Activated B cell treated with CpG ODN at 0.5 μM for 24 hours (primary cell): ENCODE measurements around the gene RORC. TPM values are rescaled to one million over a fixed set of nuclear protein-coding genes. Genes with fewer than 3 reads are reported as not detected.

Experiments
- ATAC-seq: fragments of 200-7000 bp; cut with Tn5 transposase; one replicate; pipeline ENCODE4 v1.10.0; 2021; ENCODE audit warnings: low read depth, mild to moderate bottlenecking, moderate library complexity
- CTCF ChIA-PET: fragments of 350-600 bp; sonication (Branson Sonifier 250); formaldehyde crosslinking; loops from one replicate; lab custom pipeline; 2021; ENCODE audit warnings: antibody characterized with exemption; lab: Charles Lee
- POLR2A ChIA-PET: fragments of 350-600 bp; sonication (Branson Sonifier 250); formaldehyde crosslinking; loops from one replicate; lab custom pipeline; 2021; ENCODE audit warnings: antibody characterized with exemption; lab: Charles Lee
- DNase-seq: peaks from one replicate; pipeline ENCODE4 v3.0.0; 2022
- H3K27ac Mint-ChIP-seq: one replicate; pipeline ENCODE4 v1.8.0; 2020; ENCODE audit warnings: mixed read lengths
- H3K27me3 Mint-ChIP-seq: one replicate; pipeline ENCODE4 v1.8.0; 2021; ENCODE audit warnings: mixed read lengths
- H3K36me3 Mint-ChIP-seq: one replicate; pipeline ENCODE4 v1.8.0; 2021; ENCODE audit warnings: low read depth, mixed read lengths
- H3K4me1 Mint-ChIP-seq: one replicate; pipeline ENCODE4 v1.8.0; 2021; ENCODE audit warnings: mixed read lengths
- H3K4me3 Mint-ChIP-seq: one replicate; pipeline ENCODE4 v1.8.0; 2020; ENCODE audit warnings: mild to moderate bottlenecking, mixed read lengths
- H3K9me3 Mint-ChIP-seq: one replicate; pipeline ENCODE4 v1.8.0; 2020; ENCODE audit warnings: mixed read lengths
- intact Hi-C: fragments of 100-400 bp; cut with micrococcal nuclease; formaldehyde crosslinking; loops from one replicate; pipeline ENCODE4 v1.15.1; 2024
- total RNA-seq: library from RNA; stranded (reverse); gene quantifications from 2 replicates; pipeline ENCODE4 v1.2.3, GENCODE V29; 2022
- TF ChIP-seq, protein P1 (sequence below): fragments of 200-600 bp; IDR thresholded peaks from one replicate; pipeline ENCODE4 v1.8.0; 2022; ENCODE audit warnings: antibody characterized with exemption, mild to moderate bottlenecking

Gene RORC
- total RNA-seq, 1 donor from 2014 or later, result 0.09 TPM

DNA sequence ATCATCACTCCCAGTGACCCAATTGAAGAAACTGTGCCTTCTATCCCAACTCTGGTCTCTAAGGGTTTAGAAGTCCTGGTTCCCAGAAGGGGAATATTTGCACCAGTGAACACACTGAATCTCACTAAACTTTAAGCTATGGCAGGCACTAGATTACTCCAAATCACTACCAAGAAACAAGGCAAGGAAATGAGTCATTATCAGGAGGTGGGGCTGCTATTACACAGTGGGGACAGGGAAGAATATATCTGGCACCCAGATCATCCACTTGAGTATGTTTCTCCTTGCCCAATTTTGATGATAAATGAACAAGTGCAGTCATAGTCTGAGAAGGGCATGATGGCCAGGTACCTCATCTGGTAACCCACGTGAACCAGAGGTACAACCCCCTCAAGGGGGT, 75.3 kb downstream of the RORC start:
- TF ChIP-seq, protein P1, sequence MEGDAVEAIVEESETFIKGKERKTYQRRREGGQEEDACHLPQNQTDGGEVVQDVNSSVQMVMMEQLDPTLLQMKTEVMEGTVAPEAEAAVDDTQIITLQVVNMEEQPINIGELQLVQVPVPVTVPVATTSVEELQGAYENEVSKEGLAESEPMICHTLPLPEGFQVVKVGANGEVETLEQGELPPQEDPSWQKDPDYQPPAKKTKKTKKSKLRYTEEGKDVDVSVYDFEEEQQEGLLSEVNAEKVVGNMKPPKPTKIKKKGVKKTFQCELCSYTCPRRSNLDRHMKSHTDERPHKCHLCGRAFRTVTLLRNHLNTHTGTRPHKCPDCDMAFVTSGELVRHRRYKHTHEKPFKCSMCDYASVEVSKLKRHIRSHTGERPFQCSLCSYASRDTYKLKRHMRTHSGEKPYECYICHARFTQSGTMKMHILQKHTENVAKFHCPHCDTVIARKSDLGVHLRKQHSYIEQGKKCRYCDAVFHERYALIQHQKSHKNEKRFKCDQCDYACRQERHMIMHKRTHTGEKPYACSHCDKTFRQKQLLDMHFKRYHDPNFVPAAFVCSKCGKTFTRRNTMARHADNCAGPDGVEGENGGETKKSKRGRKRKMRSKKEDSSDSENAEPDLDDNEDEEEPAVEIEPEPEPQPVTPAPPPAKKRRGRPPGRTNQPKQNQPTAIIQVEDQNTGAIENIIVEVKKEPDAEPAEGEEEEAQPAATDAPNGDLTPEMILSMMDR, result no peak
- no peaks in the 10 kb centered on the region for H3K9me3 Mint-ChIP-seq
- no peak overlapping the region for H3K27ac Mint-ChIP-seq
- peaks cover 6% of the 10 kb centered on the region for H3K27me3 Mint-ChIP-seq
- H3K36me3 Mint-ChIP-seq, result peaks cover 45% of the 10 kb centered on the region
- ChIA-PET CTCF (no interaction called here), POLR2A (no interaction called here)
- no peaks in the 10 kb centered on the region for H3K4me1 Mint-ChIP-seq
- intact Hi-C loops, result no loop called here
- DNase-seq, result no peak
- no peak for ATAC-seq
- H3K4me3 Mint-ChIP-seq, result no peak overlapping the region

Other genes starting within 250 kb of the RORC start
- gene SNX27, start 219.8 kb downstream of the RORC start, total RNA-seq, result 22.2 and 27.6 TPM in 2 replicates
- gene CELF3, start 115.0 kb downstream of the RORC start, total RNA-seq, result not detected in 2 replicates
- gene RIIAD1, start 110.3 kb downstream of the RORC start, total RNA-seq, result not detected in 2 replicates
- gene MRPL9, start 68.3 kb downstream of the RORC start, total RNA-seq, result 96.2 and 105 TPM in 2 replicates
- 15.1 and 15.6 TPM in 2 replicates for gene TDRKH, start 41.3 kb downstream of the RORC start, total RNA-seq
- gene LINGO4, start 26.4 kb downstream of the RORC start, total RNA-seq, result not detected in 2 replicates
- 0.15 TPM in 1 of 2 replicates, not detected in the other for gene C2CD4D, start 8.0 kb upstream of the RORC start, total RNA-seq
- not detected in 2 replicates for gene THEM5, start 21.9 kb upstream of the RORC start, total RNA-seq
- gene THEM4, start 77.7 kb upstream of the RORC start, total RNA-seq, result 20.4 and 22.8 TPM in 2 replicates
- gene S100A10, start 162.1 kb upstream of the RORC start, total RNA-seq, result 62.7 and 63.6 TPM in 2 replicates
- 65.6 and 71.2 TPM in 2 replicates for gene S100A11, start 205.2 kb upstream of the RORC start, total RNA-seq